ENCODE data around the gene FSCN2. TPM values are rescaled to one million over a fixed set of nuclear protein-coding genes. Genes with fewer than 3 reads are reported as not detected.
A peak's percentile ranks its signal among the peaks of the same experiment; 100 is the strongest.

FSCN2 gene
- total and polyA plus RNA-seq, 2 of the 4 experiments (the other 2 are of a cell fraction): 0.18 to 0.84 TPM

DNA sequence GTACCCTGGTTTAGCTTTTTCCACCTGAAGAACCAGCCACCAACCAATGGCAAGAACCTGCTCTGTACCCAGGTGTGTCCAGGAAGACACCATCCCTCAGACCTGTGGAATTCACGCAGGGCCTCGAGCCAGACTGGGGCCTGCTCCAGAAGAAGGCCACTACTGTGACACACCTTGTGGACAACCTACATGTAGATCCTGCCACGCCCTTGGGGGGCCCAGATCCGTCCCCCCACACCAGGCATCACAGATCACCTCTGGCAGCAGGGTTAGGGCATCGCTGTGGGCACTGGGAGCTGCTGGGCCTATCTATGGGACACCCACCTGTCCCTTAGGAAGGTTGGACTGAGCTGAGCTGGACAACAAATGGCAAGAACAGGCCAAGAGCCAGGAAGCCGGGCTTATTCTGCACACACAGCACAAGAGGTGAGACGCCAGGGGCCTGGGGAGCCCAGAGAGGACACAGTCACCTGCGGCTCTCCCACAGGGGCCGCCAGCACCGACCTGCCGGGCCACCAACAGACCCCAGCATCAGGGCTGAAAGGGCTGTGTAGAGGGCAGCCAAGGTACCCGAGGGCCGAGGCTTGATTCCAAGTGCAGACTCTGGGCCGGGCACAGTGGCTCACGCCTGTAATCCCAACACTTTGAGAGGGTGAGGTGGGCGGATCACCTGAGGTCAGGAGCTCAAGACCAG is 16.3 kb downstream of the FSCN2 start:
- Histone ChIP-seq H3K9me3 (ENCODE audit: control insufficient read depth, insufficient read depth, low read length) (no peaks in the 10 kb centered on the region), H2AK5ac (ENCODE audit: low read depth, low read length) (no peak overlapping the region), H3K4me3 (ENCODE audit: insufficient read depth, low read depth, low read length) (no peak overlapping the region), H2BK20ac (ENCODE audit: low read depth, low read length) (no peak overlapping the region), H3K18ac (ENCODE audit: low read depth, low read length) (no peak overlapping the region), H2BK15ac (ENCODE audit: low read depth, low read length) (no peak overlapping the region), H4K8ac (ENCODE audit: low read depth in 2 of 2, low read length in 2 of 2) (no peak overlapping the region), H3K36me3 (ENCODE audit: control insufficient read depth, insufficient read depth, low read length) (peaks cover 61% of the 10 kb centered on the region), H2BK120ac (ENCODE audit: low read depth, low read length) (no peak overlapping the region), H3K79me1 (ENCODE audit: low read depth in 1 of 2, low read length in 2 of 2) (peaks cover 4 to 16% of the 10 kb centered on the region in 2 experiments), H3K23ac (ENCODE audit: low read depth, low read length) (no peak overlapping the region), H3K9ac (ENCODE audit: low read depth, low read length) (no peak overlapping the region), H3K4me1 (ENCODE audit: control insufficient read depth, insufficient read depth, low read length) (no peaks in the 10 kb centered on the region), H2AK9ac (replicated peaks; ENCODE audit: low read depth, low read length, poor library complexity) (peak overlapping the region; percentile 42), H4K5ac (ENCODE audit: low read depth, low read length) (no peak overlapping the region), H3K4me2 (ENCODE audit: low read depth, low read length) (no peak overlapping the region), H3K27ac (ENCODE audit: insufficient read depth, low read length) (no peak overlapping the region), H3K4ac (ENCODE audit: low read depth, low read length) (no peak overlapping the region), H3K14ac (replicated peaks; ENCODE audit: low read depth, low read length) (no peak overlapping the region), H4K91ac (ENCODE audit: insufficient read depth, low read depth, low read length) (no peak overlapping the region), H4K20me1 (ENCODE audit: insufficient read depth, low read length) (peaks cover 2% of the 10 kb centered on the region; the same call in 1 of the 2 replicates), H3K9me1 (ENCODE audit: insufficient read depth, low read length) (no peaks in the 10 kb centered on the region), H3K27me3 (ENCODE audit: control insufficient read depth, insufficient read depth, low read length) (no peaks in the 10 kb centered on the region), H3K56ac (ENCODE audit: extremely low read depth, insufficient read depth, low read length) (no peak overlapping the region), H2AFZ (replicated peaks; ENCODE audit: low read length, poor library complexity) (no peak overlapping the region), H2BK5ac (ENCODE audit: low read depth, low read length, poor library complexity, severe bottlenecking) (no peak overlapping the region)
- CTCF ChIA-PET: no interaction called here
- POLR2A ChIA-PET (ENCODE audit: unreplicated experiment): no interaction called here
- DNase-seq (no peak), ATAC-seq (ENCODE audit: low read depth) (no peak)
- dilution Hi-C loops (cut with HindIII; ENCODE audit: low sequenced_read_pairs, unreplicated experiment): no loop called here
- in situ Hi-C loops (cut with MboI; ENCODE audit: low sequenced_read_pairs): no loop called here
- 90% methylated on average over 2 of the region's 16 CpGs; no CpG with 5 or more reads in 1 of the 2 experiments for WGBS, 2 experiments (ENCODE audit: extremely low coverage in 2 of 2, insufficient read length in 1 of 2)
- no TSS peak for BruUV-seq (replicated peaks)
- TF ChIP-seq SMC3 (IDR thresholded peaks at IDR 0.05; ENCODE audit: low read depth, low read length) (no peak), BHLHE40 (IDR thresholded peaks at IDR 0.05; ENCODE audit: low read depth, low read length) (no peak), POLR2A (IDR thresholded peaks at IDR 0.05; ENCODE audit: low read depth, low read length) (no peak), MAZ (IDR thresholded peaks at IDR 0.05; ENCODE audit: borderline replicate concordance, low read depth, low read length) (no peak), MXI1 (IDR thresholded peaks at IDR 0.05; ENCODE audit: borderline replicate concordance, low read depth, low read length) (no peak), NFE2L2 (IDR thresholded peaks at IDR 0.05; ENCODE audit: low read depth, low read length) (no peak), MAFK (IDR thresholded peaks at IDR 0.05; ENCODE audit: low read depth, low read length) (no peak), CHD1 (IDR thresholded peaks at IDR 0.05; ENCODE audit: low read depth, low read length) (no peak), CEBPB (IDR thresholded peaks at IDR 0.05; ENCODE audit: low read depth, low read length) (no peak), RCOR1 (IDR thresholded peaks at IDR 0.05; ENCODE audit: insufficient replicate concordance, low read length) (no peak), RFX5 (IDR thresholded peaks at IDR 0.05; ENCODE audit: low read depth, low read length) (no peak), FOS (IDR thresholded peaks at IDR 0.05; ENCODE audit: low read depth, low read length) (no peak)
- TF ChIP-seq, protein P1, sequence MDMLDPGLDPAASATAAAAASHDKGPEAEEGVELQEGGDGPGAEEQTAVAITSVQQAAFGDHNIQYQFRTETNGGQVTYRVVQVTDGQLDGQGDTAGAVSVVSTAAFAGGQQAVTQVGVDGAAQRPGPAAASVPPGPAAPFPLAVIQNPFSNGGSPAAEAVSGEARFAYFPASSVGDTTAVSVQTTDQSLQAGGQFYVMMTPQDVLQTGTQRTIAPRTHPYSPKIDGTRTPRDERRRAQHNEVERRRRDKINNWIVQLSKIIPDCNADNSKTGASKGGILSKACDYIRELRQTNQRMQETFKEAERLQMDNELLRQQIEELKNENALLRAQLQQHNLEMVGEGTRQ (IDR thresholded peaks at IDR 0.05; ENCODE audit: low read depth, low read length): no peak
- TF ChIP-seq, protein P2, sequence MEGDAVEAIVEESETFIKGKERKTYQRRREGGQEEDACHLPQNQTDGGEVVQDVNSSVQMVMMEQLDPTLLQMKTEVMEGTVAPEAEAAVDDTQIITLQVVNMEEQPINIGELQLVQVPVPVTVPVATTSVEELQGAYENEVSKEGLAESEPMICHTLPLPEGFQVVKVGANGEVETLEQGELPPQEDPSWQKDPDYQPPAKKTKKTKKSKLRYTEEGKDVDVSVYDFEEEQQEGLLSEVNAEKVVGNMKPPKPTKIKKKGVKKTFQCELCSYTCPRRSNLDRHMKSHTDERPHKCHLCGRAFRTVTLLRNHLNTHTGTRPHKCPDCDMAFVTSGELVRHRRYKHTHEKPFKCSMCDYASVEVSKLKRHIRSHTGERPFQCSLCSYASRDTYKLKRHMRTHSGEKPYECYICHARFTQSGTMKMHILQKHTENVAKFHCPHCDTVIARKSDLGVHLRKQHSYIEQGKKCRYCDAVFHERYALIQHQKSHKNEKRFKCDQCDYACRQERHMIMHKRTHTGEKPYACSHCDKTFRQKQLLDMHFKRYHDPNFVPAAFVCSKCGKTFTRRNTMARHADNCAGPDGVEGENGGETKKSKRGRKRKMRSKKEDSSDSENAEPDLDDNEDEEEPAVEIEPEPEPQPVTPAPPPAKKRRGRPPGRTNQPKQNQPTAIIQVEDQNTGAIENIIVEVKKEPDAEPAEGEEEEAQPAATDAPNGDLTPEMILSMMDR (conservative IDR thresholded peaks at IDR 0.05; ENCODE audit: low read depth, low read length): no peak
- TF ChIP-seq, protein P3, sequence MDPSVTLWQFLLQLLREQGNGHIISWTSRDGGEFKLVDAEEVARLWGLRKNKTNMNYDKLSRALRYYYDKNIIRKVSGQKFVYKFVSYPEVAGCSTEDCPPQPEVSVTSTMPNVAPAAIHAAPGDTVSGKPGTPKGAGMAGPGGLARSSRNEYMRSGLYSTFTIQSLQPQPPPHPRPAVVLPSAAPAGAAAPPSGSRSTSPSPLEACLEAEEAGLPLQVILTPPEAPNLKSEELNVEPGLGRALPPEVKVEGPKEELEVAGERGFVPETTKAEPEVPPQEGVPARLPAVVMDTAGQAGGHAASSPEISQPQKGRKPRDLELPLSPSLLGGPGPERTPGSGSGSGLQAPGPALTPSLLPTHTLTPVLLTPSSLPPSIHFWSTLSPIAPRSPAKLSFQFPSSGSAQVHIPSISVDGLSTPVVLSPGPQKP (IDR thresholded peaks at IDR 0.05; ENCODE audit: borderline replicate concordance, low read depth, low read length): no peak
- intact Hi-C loops (cut with micrococcal nuclease): no loop called here

All from IMR-90 (cell line).